DOHH2 (cell line): ENCODE measurements around the gene ZIC4.

Experiments used
- H3F3A ChIP-seq: fragments of 200-600 bp; sonication (generic), shearing (Covaris generic); 2 replicates; pipeline ENCODE4 v1.6.0; 2016; ENCODE audit warnings: antibody characterized with exemption, mild to moderate bottlenecking; ENCODE audit not compliant: control insufficient read depth, insufficient read depth
- H3K27ac ChIP-seq: fragments of 200-600 bp; sonication (generic); 2 replicates; pipeline ENCODE4 v1.5.1; 2014; ENCODE audit warnings: low read depth, mild to moderate bottlenecking, low read length, moderate library complexity
- H3K27me3 ChIP-seq: fragments of 200-600 bp; sonication (generic); 2 replicates; pipeline ENCODE4 v1.6.1; 2014; ENCODE audit warnings: mild to moderate bottlenecking, low read length, mixed read lengths; ENCODE audit not compliant: control insufficient read depth
- H3K36me3 ChIP-seq: fragments of 200-600 bp; sonication (generic); 2 replicates; pipeline ENCODE4 v1.6.1; 2014; ENCODE audit warnings: mild to moderate bottlenecking, low read length, moderate library complexity, mixed read lengths; ENCODE audit not compliant: control insufficient read depth
- H3K4me1 ChIP-seq: fragments of 200-600 bp; sonication (generic); 2 replicates; pipeline ENCODE4 v1.6.1; 2014; ENCODE audit warnings: mild to moderate bottlenecking, low read length, mixed read lengths; ENCODE audit not compliant: control insufficient read depth
- H3K4me2 ChIP-seq: fragments of 200-600 bp; sonication (generic); 2 replicates; pipeline ENCODE4 v1.6.0; 2014; ENCODE audit warnings: mild to moderate bottlenecking, low read length, moderate library complexity
- H3K4me3 ChIP-seq: fragments of 200-600 bp; sonication (generic); 2 replicates; pipeline ENCODE4 v1.5.1; 2014; ENCODE audit warnings: mild to moderate bottlenecking, low read length, mixed read lengths
- H3K79me2 ChIP-seq: fragments of 200-600 bp; sonication (generic); 2 replicates; pipeline ENCODE4 v1.6.1; 2014; ENCODE audit warnings: mild to moderate bottlenecking, low read length, mixed read lengths; ENCODE audit not compliant: control insufficient read depth
- H3K9me2 ChIP-seq: fragments of 200-600 bp; sonication (generic); replicated peaks from 2 replicates; pipeline ENCODE4 v1.6.1; 2014; ENCODE audit warnings: mild to moderate bottlenecking, low read length, mixed read lengths; ENCODE audit not compliant: control insufficient read depth
- H3K9me3 ChIP-seq: fragments of 200-600 bp; sonication (generic); 2 replicates; pipeline ENCODE4 v1.6.1; 2014; ENCODE audit warnings: antibody characterized with exemption, low read length, mixed read lengths; ENCODE audit not compliant: control insufficient read depth, insufficient read depth
- H4K20me1 ChIP-seq: fragments of 200-600 bp; sonication (generic); 2 replicates; pipeline ENCODE4 v1.6.0; 2014; ENCODE audit warnings: low read depth, mild to moderate bottlenecking, antibody characterized with exemption, low read length, moderate library complexity; ENCODE audit not compliant: control insufficient read depth, insufficient read depth
- EZH2phosphoT487 ChIP-seq: fragments of 200-600 bp; sonication (generic); IDR thresholded peaks from 2 replicates; pipeline ENCODE4 v1.6.1; 2017; ENCODE audit warnings: borderline replicate concordance, mild to moderate bottlenecking, antibody characterized with exemption, low read length, moderate library complexity, mixed read lengths
- TF ChIP-seq, protein P1 (sequence below): fragments of 200-600 bp; sonication (generic); IDR thresholded peaks from one replicate; pipeline ENCODE4 v1.5.1; 2014; ENCODE audit warnings: antibody characterized with exemption, mild to moderate bottlenecking, low read depth, low read length; ENCODE audit not compliant: poor library complexity, severe bottlenecking

ZIC4 gene

DNA sequence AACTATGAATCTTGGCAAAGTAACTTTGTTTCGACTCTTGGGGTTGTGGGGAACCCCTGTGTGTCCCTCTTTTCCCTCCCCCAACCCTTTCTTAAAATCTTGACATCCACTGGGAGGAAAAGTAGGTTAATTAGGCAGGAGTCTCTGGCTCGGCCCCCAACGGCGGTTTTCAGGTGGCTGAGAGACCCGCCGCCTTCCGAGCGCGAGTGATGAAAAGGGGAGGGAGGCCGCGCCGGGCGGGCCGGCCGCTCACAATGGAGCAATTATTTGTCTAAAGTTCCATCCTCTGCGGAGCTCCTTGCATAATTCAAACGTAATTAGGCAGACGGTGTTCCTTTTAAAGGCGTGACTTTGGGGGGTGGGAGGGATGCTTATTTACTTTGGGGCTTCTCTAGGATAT is 51.7 kb downstream of the ZIC4 start:
- no peaks in the 10 kb centered on the region for H3K79me2 ChIP-seq
- H3K4me2 ChIP-seq, result no peak overlapping the region
- no peaks in the 10 kb centered on the region for H4K20me1 ChIP-seq
- H3K4me1 ChIP-seq, result no peaks in the 10 kb centered on the region
- H3K9me2 ChIP-seq, result no peaks in the 10 kb centered on the region
- no peaks in the 10 kb centered on the region for H3K36me3 ChIP-seq
- H3K9me3 ChIP-seq, result peaks cover 5% of the 10 kb centered on the region
- no peak for TF ChIP-seq EZH2phosphoT487
- TF ChIP-seq, protein P1, sequence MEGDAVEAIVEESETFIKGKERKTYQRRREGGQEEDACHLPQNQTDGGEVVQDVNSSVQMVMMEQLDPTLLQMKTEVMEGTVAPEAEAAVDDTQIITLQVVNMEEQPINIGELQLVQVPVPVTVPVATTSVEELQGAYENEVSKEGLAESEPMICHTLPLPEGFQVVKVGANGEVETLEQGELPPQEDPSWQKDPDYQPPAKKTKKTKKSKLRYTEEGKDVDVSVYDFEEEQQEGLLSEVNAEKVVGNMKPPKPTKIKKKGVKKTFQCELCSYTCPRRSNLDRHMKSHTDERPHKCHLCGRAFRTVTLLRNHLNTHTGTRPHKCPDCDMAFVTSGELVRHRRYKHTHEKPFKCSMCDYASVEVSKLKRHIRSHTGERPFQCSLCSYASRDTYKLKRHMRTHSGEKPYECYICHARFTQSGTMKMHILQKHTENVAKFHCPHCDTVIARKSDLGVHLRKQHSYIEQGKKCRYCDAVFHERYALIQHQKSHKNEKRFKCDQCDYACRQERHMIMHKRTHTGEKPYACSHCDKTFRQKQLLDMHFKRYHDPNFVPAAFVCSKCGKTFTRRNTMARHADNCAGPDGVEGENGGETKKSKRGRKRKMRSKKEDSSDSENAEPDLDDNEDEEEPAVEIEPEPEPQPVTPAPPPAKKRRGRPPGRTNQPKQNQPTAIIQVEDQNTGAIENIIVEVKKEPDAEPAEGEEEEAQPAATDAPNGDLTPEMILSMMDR, result no peak
- H3F3A ChIP-seq, result no peaks in the 10 kb centered on the region
- no peaks in the 10 kb centered on the region for H3K27me3 ChIP-seq
- H3K4me3 ChIP-seq, result no peak overlapping the region
- H3K27ac ChIP-seq, result no peak overlapping the region

DNA sequence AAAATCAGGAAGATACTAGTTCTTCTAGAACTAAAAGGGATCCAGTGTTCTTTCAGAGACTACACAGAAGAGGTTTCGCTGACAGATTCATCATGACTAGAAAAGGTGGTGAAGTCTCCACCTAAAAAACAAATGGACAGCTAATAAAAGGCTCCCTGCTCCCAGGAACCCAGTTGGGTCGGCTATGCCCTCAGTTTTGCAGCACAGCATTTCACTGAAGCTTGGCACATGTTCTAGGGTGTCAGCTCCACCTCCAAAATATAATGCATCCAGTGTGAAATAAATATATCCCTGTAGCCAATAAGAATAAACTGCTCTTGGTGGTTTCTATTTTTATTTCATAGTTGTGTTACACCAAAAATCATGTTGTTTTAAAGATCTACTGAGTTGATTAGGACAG is 55.0 kb downstream of the ZIC4 start:
- no peak overlapping the region for H3K4me3 ChIP-seq
- H3K9me3 ChIP-seq, result peaks cover 3% of the 10 kb centered on the region
- no peak overlapping the region for H3K4me2 ChIP-seq
- no peaks in the 10 kb centered on the region for H3K79me2 ChIP-seq
- H4K20me1 ChIP-seq, result no peaks in the 10 kb centered on the region
- H3K36me3 ChIP-seq, result no peaks in the 10 kb centered on the region
- no peak for TF ChIP-seq EZH2phosphoT487
- TF ChIP-seq, protein P1, result no peak
- H3F3A ChIP-seq, result no peaks in the 10 kb centered on the region
- H3K9me2 ChIP-seq, result no peaks in the 10 kb centered on the region
- no peaks in the 10 kb centered on the region for H3K27me3 ChIP-seq
- no peaks in the 10 kb centered on the region for H3K4me1 ChIP-seq
- no peak overlapping the region for H3K27ac ChIP-seq

DNA sequence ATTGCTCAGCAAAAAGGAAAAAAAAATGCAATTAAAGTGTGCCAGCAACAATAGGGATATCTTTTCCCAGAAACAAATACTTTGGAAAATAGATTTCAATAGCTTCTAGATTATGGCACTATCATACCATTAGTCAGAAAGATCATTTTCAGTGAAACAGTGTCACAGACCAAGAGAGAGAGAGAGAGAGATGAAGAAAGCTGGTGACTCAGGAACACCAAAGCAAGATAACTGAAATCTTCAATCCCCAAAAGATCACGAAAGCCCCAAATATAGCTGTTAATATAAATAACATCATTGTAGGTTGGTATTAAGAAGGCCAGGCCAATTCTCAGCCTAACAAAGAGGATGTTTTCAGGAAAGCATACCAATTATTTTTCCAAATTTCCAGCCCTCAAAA is 57.4 kb downstream of the ZIC4 start:
- H4K20me1 ChIP-seq, result no peaks in the 10 kb centered on the region
- no peaks in the 10 kb centered on the region for H3K36me3 ChIP-seq
- H3K27me3 ChIP-seq, result no peaks in the 10 kb centered on the region
- H3K9me3 ChIP-seq, result no peaks in the 10 kb centered on the region
- no peak for TF ChIP-seq EZH2phosphoT487
- TF ChIP-seq, protein P1, result no peak
- no peak overlapping the region for H3K4me3 ChIP-seq
- H3F3A ChIP-seq, result no peaks in the 10 kb centered on the region
- H3K27ac ChIP-seq, result no peak overlapping the region
- no peaks in the 10 kb centered on the region for H3K9me2 ChIP-seq
- no peaks in the 10 kb centered on the region for H3K79me2 ChIP-seq
- H3K4me1 ChIP-seq, result no peaks in the 10 kb centered on the region
- H3K4me2 ChIP-seq, result no peak overlapping the region

DNA sequence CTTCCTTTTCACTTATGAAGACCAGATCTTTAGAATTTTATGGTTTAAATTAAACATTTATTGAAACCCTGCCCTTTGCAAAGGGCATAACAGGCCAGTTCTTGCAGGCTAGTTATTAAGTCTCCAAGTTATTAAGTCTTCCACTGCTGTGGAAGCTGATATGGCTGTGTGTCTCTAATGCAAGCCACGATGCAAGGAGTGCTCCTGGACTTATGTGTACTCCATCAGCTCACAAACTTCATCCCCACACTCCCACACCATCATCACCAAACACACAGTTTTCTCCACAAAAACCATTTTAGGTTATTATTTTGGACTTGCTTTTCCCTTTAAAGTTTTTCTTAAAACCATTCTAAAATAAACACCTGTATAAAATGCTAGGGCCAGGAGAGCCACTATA is 62.4 kb downstream of the ZIC4 start:
- no peaks in the 10 kb centered on the region for H3K36me3 ChIP-seq
- H3F3A ChIP-seq, result no peaks in the 10 kb centered on the region
- TF ChIP-seq EZH2phosphoT487, result no peak
- TF ChIP-seq, protein P1, result no peak
- no peak overlapping the region for H3K4me2 ChIP-seq
- no peaks in the 10 kb centered on the region for H3K4me1 ChIP-seq
- H3K27me3 ChIP-seq, result no peaks in the 10 kb centered on the region
- no peaks in the 10 kb centered on the region for H4K20me1 ChIP-seq
- H3K27ac ChIP-seq, result no peak overlapping the region
- no peak overlapping the region for H3K4me3 ChIP-seq
- H3K9me2 ChIP-seq, result no peaks in the 10 kb centered on the region
- no peaks in the 10 kb centered on the region for H3K79me2 ChIP-seq
- H3K9me3 ChIP-seq, result no peaks in the 10 kb centered on the region; the same call in 1 of the 2 replicates
